ENCODE data around the gene DEFB132. TPM values are rescaled to one million over a fixed set of nuclear protein-coding genes. Genes with fewer than 3 reads are reported as not detected.

Gene DEFB132
- total and polyA plus RNA-seq, 2 experiments from 2014 or later: not detected

- H3K4me1 ChIP-seq (ENCODE audit: insufficient read depth): peaks cover 6% of the 10 kb centered on the region; the same call in 1 of the 2 replicates
- TF ChIP-seq CTCF (conservative IDR thresholded peaks at IDR 0.05; ENCODE audit: low read depth in 2 of 2): no peak
- no peak for TF ChIP-seq CREB1 (CRISPR knock-in tag; IDR thresholded peaks at IDR 0.05; ENCODE audit: low read depth)
- TF ChIP-seq STAT1 (IDR thresholded peaks at IDR 0.05; ENCODE audit: unreplicated experiment): no peak
- TF ChIP-seq ETS1 (IDR thresholded peaks at IDR 0.05): no peak
- no peak for TF ChIP-seq ZNF114 (CRISPR knock-in tag; IDR thresholded peaks at IDR 0.05)
- TF ChIP-seq, protein P1, sequence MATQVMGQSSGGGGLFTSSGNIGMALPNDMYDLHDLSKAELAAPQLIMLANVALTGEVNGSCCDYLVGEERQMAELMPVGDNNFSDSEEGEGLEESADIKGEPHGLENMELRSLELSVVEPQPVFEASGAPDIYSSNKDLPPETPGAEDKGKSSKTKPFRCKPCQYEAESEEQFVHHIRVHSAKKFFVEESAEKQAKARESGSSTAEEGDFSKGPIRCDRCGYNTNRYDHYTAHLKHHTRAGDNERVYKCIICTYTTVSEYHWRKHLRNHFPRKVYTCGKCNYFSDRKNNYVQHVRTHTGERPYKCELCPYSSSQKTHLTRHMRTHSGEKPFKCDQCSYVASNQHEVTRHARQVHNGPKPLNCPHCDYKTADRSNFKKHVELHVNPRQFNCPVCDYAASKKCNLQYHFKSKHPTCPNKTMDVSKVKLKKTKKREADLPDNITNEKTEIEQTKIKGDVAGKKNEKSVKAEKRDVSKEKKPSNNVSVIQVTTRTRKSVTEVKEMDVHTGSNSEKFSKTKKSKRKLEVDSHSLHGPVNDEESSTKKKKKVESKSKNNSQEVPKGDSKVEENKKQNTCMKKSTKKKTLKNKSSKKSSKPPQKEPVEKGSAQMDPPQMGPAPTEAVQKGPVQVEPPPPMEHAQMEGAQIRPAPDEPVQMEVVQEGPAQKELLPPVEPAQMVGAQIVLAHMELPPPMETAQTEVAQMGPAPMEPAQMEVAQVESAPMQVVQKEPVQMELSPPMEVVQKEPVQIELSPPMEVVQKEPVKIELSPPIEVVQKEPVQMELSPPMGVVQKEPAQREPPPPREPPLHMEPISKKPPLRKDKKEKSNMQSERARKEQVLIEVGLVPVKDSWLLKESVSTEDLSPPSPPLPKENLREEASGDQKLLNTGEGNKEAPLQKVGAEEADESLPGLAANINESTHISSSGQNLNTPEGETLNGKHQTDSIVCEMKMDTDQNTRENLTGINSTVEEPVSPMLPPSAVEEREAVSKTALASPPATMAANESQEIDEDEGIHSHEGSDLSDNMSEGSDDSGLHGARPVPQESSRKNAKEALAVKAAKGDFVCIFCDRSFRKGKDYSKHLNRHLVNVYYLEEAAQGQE (IDR thresholded peaks at IDR 0.05; ENCODE audit: unreplicated experiment): no peak
- TF ChIP-seq JUNB (IDR thresholded peaks at IDR 0.05; ENCODE audit: unreplicated experiment): no peak
- no peak for TF ChIP-seq EZH2phosphoT487 (IDR thresholded peaks at IDR 0.05; ENCODE audit: unreplicated experiment)
- TF ChIP-seq EZH2 (IDR thresholded peaks at IDR 0.05; ENCODE audit: low read depth, unreplicated experiment): no peak
- TF ChIP-seq NANOG (IDR thresholded peaks at IDR 0.05; ENCODE audit: borderline replicate concordance): no peak
- no peak for TF ChIP-seq ZNF462 (CRISPR knock-in tag; IDR thresholded peaks at IDR 0.05)
- no peak for TF ChIP-seq POLR2AphosphoS5 (IDR thresholded peaks at IDR 0.05; ENCODE audit: low read depth)
- TF ChIP-seq ZNF331 (CRISPR knock-in tag; IDR thresholded peaks at IDR 0.05; ENCODE audit: low read depth): no peak
These were observed 20.7 kb downstream of the DEFB132 start for GRCh38 chr20:278181-278580.

More at GRCh38 chr20:278181-278580, 20.7 kb downstream of the DEFB132 start:
- Mint-ChIP-seq H3K4me3 (peak overlapping the region; percentile 70), H3K27ac (peak overlapping the region; percentile 83), H3K27me3 (ENCODE audit: insufficient read depth, low read depth, poor library complexity) (peaks cover 13% of the 10 kb centered on the region), H3K4me1 (peaks cover 8% of the 10 kb centered on the region), H3K36me3 (ENCODE audit: low read depth) (peaks cover 59% of the 10 kb centered on the region), H3K9me3 (0 out of 3 replicates have a peak, but pooled peaks cover 7% of the 10 kb centered on the region)
- H2AFZ ChIP-seq: peak overlapping the region; percentile 19; the same call in 1 of the 2 replicates
- peaks cover 9% of the 10 kb centered on the region for H4K20me1 ChIP-seq (replicated peaks; ENCODE audit: insufficient read depth)
- no peaks in the 10 kb centered on the region for H3K79me2 ChIP-seq (replicated peaks; ENCODE audit: insufficient read depth)
- peak overlapping the region; percentile 77 for H3K4me2 ChIP-seq
- peak overlapping the region; percentile 80 for H3K27ac ChIP-seq (ENCODE audit: low read depth)
- DNase-seq (ENCODE audit: low spot score) (no peak), ATAC-seq (peak; percentile 49)
- H3K4me3 ChIP-seq: peak overlapping the region; percentile 49
- no peaks in the 10 kb centered on the region for H3K27me3 ChIP-seq (ENCODE audit: insufficient read depth)
- 0 out of 2 replicates have a peak, but pooled peaks cover 4% of the 10 kb centered on the region for H3K36me3 ChIP-seq (ENCODE audit: insufficient read depth)
- no peaks in the 10 kb centered on the region for H3K9me2 ChIP-seq (ENCODE audit: insufficient read depth)
- peaks cover 22% of the 10 kb centered on the region for H3F3A ChIP-seq (replicated peaks; ENCODE audit: low read depth)

Data from GM23338 (cell line).